EL (cell line): ENCODE results near the gene KCNH4.
A peak's percentile ranks its signal among the peaks of the same experiment; 100 is the strongest.

Experiments used
- DNase-seq: peaks from one replicate; pipeline ENCODE4 v3.0.0-alpha.2; 2016

Gene KCNH4

DNA sequence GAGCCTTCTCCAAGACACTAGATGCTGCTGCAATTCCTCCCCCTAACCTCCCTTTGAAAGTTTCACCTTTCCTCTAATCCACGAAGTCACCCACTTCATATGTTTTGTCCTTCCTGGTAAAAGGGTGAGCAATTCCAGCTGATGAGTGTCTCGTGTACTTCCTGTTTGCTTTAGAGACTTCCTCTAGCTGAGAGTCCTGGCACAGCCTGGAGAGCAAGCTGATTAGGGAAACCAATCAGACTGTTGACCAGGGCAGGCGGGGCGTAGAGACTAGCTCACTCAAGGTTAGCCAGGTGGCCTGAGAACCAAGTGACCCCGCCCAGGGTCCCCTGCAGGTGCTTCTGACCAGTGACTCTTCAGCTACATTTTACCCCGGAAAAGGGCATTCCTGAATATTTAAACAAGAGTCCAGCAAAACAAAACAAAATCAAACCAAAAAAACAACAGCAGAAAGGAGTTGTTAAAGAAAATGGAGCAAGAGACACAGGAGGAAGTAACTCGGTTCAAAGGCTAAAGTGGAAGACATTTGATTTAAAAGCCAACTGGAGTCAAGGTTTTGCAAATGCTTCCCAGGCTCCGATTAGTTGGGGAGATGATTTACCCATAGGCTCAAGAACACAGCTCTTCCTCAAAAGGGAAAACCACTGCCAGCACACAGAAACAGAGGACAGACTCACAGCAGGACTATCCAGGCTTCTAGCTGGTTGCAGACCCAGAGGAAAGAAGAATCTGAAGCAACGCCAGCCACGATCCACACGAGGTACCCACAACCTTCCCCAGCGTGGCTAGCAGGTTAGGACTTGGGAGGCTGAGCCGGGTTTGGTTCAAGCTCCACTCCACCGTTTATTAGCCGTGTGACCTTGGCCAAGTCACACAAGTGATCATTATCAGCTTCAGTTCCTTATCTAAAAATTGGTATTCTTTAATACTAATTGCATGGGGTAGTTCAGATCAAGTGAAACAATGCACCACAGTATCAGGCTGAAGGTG lies 45.0 kb downstream of the KCNH4 start:
- DNase-seq: peak; percentile 66

- no peak for DNase-seq
Measured at GRCh38 chr17:42135151-42135550, 45.8 kb downstream of the KCNH4 start.

GRCh38 chr17:42133461-42134041 lies 47.4 kb downstream of the KCNH4 start:
- no peak for DNase-seq

- peak; percentile 88 for DNase-seq
Measured at GRCh38 chr17:42132941-42133340, 48.0 kb downstream of the KCNH4 start.

GRCh38 chr17:42131981-42132432 lies 48.9 kb downstream of the KCNH4 start:
- no peak for DNase-seq

- no peak for DNase-seq
Measured at GRCh38 chr17:42131232-42131631, 49.7 kb downstream of the KCNH4 start.

- no peak for DNase-seq
Measured at GRCh38 chr17:42130310-42130936, 50.5 kb downstream of the KCNH4 start.

DNA sequence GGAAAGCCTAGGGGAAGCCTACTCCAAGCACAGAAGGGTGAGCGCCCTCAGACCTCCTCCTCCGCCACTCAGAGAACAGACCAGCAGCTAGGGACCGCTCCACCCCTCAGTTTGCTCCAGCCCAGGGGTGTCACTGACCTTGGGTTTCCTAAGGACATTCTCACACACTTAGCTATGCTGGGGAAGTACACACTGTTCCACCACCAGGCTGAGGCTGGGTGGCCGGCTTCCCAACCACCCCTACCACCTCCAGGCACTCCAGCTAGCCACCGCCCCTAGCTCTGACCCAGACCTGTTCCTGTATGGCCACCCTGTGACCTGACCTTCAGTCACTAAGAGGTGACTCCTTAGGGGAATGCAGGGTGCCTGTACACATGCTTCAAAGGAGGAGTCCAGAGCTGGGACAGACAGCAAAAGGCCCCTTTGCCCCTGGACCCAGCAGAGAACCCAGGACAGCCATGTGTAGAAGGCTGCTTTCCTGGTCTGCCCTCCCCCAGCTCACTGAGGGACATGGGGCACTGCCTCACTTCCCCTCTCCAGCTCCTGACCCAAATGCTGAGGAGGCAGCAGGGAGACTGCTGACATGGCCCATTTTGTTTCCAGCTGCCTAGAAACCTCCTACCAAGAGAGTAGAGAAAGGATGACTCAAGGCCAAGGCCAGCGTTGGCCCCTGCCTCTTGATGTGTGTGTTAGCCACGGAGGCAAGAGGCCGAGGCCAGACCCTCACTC lies 51.7 kb downstream of the KCNH4 start:
- DNase-seq: no peak

- no peak for DNase-seq
Measured at GRCh38 chr17:42127414-42127813, 53.5 kb downstream of the KCNH4 start.

- DNase-seq: no peak
Measured at GRCh38 chr17:42126836-42127235, 54.1 kb downstream of the KCNH4 start.

DNA sequence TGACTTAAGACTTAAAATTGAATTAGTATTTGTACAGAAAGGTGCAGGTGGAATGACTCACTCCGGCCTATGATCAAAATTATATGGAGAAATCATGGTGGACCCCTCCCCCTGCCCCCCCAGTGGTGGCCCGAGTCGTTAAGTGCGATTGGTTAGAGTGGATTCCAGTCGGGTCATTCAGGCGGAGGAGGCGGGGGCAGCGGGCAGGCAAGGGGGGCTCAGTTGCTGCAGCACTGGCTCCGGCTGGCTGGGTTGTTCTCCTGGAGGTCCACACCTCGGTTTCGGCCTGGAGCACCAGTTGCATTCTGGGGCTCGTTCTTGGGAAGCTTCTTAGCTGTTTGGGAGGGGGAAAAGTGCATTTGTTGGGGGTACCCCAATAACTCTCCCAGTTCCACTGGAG lies 55.4 kb downstream of the KCNH4 start:
- DNase-seq: no peak

- DNase-seq: no peak
Measured at GRCh38 chr17:42124256-42124655, 56.7 kb downstream of the KCNH4 start.

DNA sequence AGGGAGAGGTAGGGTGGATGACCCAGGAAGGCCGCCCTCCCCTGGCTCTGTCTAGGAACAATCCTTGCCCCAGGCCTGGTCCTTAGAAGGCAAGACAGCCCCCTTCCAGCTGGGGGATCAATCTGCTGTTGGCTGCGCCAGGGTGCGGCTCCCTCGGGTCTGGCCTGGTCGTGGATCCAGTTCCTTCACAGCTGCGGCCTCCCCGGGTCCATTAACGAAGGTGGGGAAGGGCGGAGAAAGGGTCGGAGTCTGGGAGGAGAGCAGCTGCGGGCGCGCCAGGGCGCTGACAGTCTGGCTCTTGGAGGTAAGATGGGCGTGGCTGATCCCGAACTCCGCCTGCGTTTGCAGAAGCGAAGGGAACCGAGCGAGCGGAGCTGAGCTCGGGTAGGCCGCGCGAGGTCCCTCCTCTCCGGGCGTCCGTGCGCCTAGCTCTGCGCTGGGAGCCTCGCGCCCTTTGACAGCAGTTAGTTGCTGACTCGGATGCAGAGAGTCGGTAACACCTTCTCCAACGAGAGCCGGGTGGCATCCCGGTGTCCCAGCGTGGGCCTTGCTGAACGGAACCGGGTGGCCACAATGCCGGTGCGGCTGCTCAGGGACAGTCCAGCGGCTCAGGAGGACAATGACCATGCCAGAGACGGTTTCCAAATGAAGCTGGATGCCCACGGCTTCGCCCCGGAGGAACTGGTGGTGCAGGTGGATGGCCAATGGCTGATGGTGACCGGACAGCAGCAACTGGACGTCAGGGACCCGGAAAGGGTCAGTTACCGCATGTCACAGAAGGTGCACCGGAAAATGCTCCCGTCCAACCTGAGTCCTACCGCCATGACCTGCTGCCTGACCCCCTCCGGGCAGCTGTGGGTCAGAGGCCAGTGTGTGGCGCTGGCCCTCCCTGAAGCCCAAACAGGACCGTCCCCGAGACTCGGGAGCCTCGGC lies 58.3 kb downstream of the KCNH4 start, which contains the start of gene HSPB9:
HSPB9 (plus strand) TSS at position 434 of the 933 bp plus-strand sequence; CDS start at position 481, 47 bp downstream.
- no peak for DNase-seq

GRCh38 chr17:42120770-42121769 lies 59.9 kb downstream of the KCNH4 start, which contains the start of gene KAT2A:
TSS of gene KAT2A (minus strand) at chr17:42121367. CDS start at chr17:42121304, 63 bp downstream.
- DNase-seq: peak; percentile 83

GRCh38 chr17:42120161-42120769 lies 60.7 kb downstream of the KCNH4 start:
- peak; percentile 35 for DNase-seq

- DNase-seq: no peak
Measured at GRCh38 chr17:42119301-42119700, 61.6 kb downstream of the KCNH4 start.

- peak; percentile 36 for DNase-seq
Measured at GRCh38 chr17:42118545-42118944, 62.4 kb downstream of the KCNH4 start.

DNA sequence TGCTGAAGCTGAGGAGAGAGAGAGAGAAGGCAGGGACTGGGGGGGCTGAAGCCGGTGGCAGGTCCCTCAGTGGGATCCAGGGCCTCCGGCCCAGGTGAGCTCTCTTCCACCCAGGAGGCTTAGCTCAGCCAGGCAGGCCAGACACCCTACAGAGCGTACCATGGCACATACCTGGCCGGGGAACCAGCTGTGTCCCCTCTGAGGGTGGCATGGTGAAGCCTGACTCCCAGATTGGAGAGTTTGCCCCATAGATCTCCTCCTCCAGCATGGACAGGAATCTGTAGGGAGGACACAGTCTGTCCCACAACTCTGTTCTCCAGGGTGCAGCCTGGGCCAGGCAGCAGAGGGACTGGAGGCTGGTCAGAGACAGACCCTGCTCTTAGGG lies 62.8 kb downstream of the KCNH4 start:
- DNase-seq: no peak

DNA sequence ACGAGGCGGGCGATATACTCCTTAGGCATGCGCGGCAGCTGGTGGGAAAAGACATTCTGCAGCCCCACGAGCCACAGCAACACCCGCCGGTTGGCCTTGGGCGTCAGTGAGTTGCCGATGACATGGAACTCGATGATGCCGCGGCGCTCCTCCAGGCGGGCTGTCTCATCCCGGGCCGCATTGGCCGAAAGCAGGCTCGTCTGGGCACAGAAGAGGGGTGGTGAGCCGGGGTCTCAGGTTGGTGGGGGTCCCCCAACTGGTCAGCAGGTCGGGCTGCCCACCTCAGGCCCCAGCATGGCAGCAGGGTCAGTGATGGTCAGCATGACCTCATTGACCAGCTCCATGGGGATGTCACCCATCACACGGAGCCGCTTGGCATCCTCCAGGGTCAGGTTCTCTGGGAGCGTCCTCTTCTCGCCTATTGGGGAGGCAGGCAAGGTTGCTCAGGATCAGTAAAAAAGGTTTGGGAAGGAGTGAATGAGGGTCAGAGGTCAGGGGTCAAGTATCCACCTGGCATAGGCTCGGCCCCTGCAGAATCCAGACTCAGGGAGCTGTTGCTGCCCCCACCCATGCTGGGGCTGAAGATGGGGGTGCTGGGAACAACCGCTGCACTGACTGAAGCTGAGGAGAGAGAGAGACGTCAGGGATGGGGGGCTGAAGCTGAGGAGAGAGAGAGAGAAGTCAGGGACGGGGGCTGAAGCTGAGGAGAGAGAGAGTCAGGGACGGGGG lies 63.4 kb downstream of the KCNH4 start:
- no peak for DNase-seq
